Gastrocnemius medialis (tissue), 4 donors: Measurements from ENCODE around the gene FEM1A. TPM values are rescaled to one million over a fixed set of nuclear protein-coding genes. Genes with fewer than 3 reads are reported as not detected.
"Not testable (repeated sequence)": the region's sequence is repeated elsewhere in the genome, so short reads cannot be mapped to it uniquely, and the experiment has no call there.

Experiments
- ATAC-seq, 2 donors: fragments of 150-250 bp; one replicate each; pipeline ENCODE4 v1.9.1; 2016
- DNase-seq, 2 donors: peaks; one replicate each; pipeline ENCODE4 v3.0.0-alpha.2; 2019
- H3K27ac ChIP-seq, 4 donors: fragments of 200-600 bp; sonication (generic); 1 replicate in 1 of 4; 2 replicates in 3 of 4; pipeline ENCODE4 v1.5.1; 2016 to 2018; ENCODE audit warnings: mild to moderate bottlenecking in 2 of 4, moderate library complexity in 1 of 4
- H3K27me3 ChIP-seq, 3 donors: fragments of 200-600 bp; sonication (generic) in 2 of 3; 1 replicate in 1 of 3; 2 replicates in 2 of 3; pipeline versions ENCODE4 v1.5.1 to v1.6.0; 2016 to 2019; ENCODE audit warnings: mild to moderate bottlenecking in 1 of 3, moderate library complexity in 1 of 3
- H3K36me3 ChIP-seq, 2 donors: fragments of 200-600 bp; sonication (generic) in 1 of 2; one replicate each; pipeline ENCODE4 v1.5.1; 2017 to 2018
- H3K4me1 ChIP-seq, 2 donors: fragments of 200-600 bp; sonication (generic) in 1 of 2; one replicate each; pipeline ENCODE4 v1.5.1; 2016 to 2017; ENCODE audit warnings: mild to moderate bottlenecking in 2 of 2
- H3K4me3 ChIP-seq, 4 donors: fragments of 200-600 bp; sonication (generic) in 3 of 4; 1 replicate in 1 of 4; 2 replicates in 3 of 4; pipeline ENCODE4 v1.5.1; 2016 to 2019; ENCODE audit warnings: mild to moderate bottlenecking in 2 of 4
- H3K9me3 ChIP-seq, 3 donors: fragments of 200-600 bp; sonication (generic) in 2 of 3; 1 replicate in 1 of 3; 2 replicates in 2 of 3; pipeline ENCODE4 v1.5.1; 2016 to 2019
- POLR2A ChIP-seq, 2 donors: fragments of 450-650 bp; IDR thresholded peaks; one replicate each; pipeline ENCODE4 v1.6.1; 2017; ENCODE audit warnings: antibody characterized with exemption in 2 of 2, mild to moderate bottlenecking in 2 of 2, moderate library complexity in 2 of 2
- in situ Hi-C, 4 donors: fragments of 200-750 bp; cut with MboI; loops; one replicate each; pipeline versions ENCODE4 v1.15.0 to v1.8.0; 2017; ENCODE audit warnings: low sequenced_read_pairs in 4 of 4
- intact Hi-C: fragments of 100-400 bp; cut with DNase I; formaldehyde crosslinking; loops from one replicate; pipeline ENCODE4 v1.15.1; 2023; ENCODE audit warnings: low total_unique reads
- total RNA-seq, 4 donors: library from RNA; depleted of rRNA; stranded (reverse); fragments of >200 nt; gene quantifications; one replicate each; pipeline versions ENCODE4 v1.1.0 to v1.2.3, GENCODE V29; 2016
- TF ChIP-seq, protein P1 (sequence below), 5 experiments: fragments of 450-650 bp in 3 of 5; fragments of 200-600 bp in 2 of 5; sonication (generic) in 2 of 5; IDR thresholded peaks in 4 of 5; conservative IDR thresholded peaks in 1 of 5; 1 replicate in 4 of 5; 2 replicates in 1 of 5; pipeline ENCODE4 v1.5.1; 2016 to 2019; ENCODE audit warnings: antibody characterized with exemption in 5 of 5, mild to moderate bottlenecking in 3 of 5, moderate library complexity in 3 of 5

The FEM1A gene
- total RNA-seq, 4 donors from 2014 or later: 246 to 360 (median 300) TPM

DNA sequence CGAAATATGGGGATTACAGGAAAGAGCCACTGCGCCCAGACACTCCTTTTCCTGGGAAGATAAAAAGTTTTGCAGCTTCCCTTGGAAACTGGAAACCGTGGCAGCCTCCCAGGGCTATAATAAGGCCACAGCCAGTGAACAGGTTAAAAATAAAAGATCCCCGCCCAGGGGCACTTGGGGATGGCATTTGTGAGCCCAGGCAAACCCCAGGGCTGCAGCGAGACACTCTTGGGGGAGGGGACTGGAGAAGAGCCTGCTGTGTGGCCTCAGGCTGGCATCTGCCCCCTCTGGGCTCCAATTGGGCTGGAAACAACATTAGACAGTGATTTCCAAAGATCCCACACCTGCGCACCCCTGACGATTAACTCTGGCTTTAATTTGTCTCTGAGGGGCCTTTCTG is 11.2 kb downstream of the FEM1A start:
- in situ Hi-C loops: loop anchor here in 3 of 4 donors (5.0 to 10.0 kb wide), 2 partner anchors 52 to 70 kb away; no protein-coding TSS in a partner anchor
- no peaks in the 10 kb centered on the region for H3K36me3 ChIP-seq
- H3K9me3 ChIP-seq: no peaks in the 10 kb centered on the region
- peak overlapping the region in 2 of 4 donors; percentile 11 to 27 for H3K4me3 ChIP-seq
- peak; percentile 37 to 43 for ATAC-seq
- peak; percentile 79 to 91 for DNase-seq
- TF ChIP-seq, protein P1, sequence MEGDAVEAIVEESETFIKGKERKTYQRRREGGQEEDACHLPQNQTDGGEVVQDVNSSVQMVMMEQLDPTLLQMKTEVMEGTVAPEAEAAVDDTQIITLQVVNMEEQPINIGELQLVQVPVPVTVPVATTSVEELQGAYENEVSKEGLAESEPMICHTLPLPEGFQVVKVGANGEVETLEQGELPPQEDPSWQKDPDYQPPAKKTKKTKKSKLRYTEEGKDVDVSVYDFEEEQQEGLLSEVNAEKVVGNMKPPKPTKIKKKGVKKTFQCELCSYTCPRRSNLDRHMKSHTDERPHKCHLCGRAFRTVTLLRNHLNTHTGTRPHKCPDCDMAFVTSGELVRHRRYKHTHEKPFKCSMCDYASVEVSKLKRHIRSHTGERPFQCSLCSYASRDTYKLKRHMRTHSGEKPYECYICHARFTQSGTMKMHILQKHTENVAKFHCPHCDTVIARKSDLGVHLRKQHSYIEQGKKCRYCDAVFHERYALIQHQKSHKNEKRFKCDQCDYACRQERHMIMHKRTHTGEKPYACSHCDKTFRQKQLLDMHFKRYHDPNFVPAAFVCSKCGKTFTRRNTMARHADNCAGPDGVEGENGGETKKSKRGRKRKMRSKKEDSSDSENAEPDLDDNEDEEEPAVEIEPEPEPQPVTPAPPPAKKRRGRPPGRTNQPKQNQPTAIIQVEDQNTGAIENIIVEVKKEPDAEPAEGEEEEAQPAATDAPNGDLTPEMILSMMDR (IDR thresholded peaks at IDR 0.05 in 4 of 5, conservative IDR thresholded peaks at IDR 0.05 in 1 of 5): no peak
- peak in 1 of 2 donors; percentile 35 for TF ChIP-seq POLR2A (IDR thresholded peaks at IDR 0.05)
- no peaks in the 10 kb centered on the region for H3K27me3 ChIP-seq
- H3K27ac ChIP-seq: peak overlapping the region; percentile 91 to 100 (median 94)
- H3K4me1 ChIP-seq: peaks cover 24 to 25% of the 10 kb centered on the region in 2 donors
- intact Hi-C loops: loop anchor here (5.0 kb wide), 1 partner anchor 170 kb away; no protein-coding TSS in a partner anchor

DNA sequence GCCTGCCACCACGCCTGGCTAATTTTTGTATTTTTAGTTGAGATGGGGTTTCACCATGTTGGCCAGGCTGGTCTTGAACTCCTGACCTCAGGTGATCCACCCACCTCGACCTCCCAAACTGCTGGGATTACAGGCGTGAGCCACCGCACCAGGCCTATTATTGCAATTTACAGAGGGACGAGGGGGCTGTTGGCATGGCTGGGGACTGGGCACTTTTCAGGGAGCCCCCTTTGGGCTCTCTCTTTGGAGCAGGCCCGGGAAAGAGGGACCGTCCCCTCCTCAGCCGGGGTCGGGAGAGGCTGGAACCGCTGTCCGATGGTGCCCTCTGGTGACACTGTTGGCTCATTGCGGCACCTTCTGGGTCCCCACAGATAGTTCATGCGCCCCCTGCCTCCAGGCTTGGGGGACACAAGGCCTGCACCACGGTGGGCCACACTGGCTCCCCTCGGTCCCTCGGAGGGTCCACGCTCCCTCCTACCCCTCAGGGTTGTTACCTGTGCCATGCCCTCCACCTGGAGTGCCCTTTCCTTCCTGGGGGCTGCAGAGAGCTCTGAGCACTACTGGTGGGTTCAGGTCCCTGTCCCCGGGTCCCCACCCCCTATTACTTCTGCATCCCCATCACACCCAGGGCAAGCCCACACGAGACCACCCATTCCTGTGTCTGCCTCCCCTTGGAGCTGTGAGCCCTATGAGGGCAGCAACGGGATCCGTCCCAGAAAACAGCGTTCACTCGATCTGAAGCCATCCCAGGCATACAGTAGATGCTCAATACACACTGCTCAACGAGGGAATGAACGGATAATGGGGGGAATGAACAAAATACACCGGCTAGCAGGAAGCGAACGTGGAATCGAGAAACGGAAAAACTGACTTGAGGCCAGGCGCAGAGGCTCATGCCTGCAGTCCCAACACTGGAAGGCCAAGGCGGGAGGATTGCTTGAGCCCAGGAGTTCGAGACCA is 12.5 kb downstream of the FEM1A start:
- DNase-seq (peak in 1 of 2 donors; percentile 68), ATAC-seq (peak in 1 of 2 donors; percentile 13)
- Histone ChIP-seq H3K4me1 (peaks cover 24 to 25% of the 10 kb centered on the region in 2 donors), H3K9me3 (no peaks in the 10 kb centered on the region), H3K36me3 (no peaks in the 10 kb centered on the region), H3K27me3 (no peaks in the 10 kb centered on the region), H3K27ac (peak overlapping the region; percentile 91 to 100 (median 94)), H3K4me3 (no peak overlapping the region)
- intact Hi-C loops (loop anchor here (1.0 to 5.0 kb wide), 2 partner anchors 72 to 168 kb away; no protein-coding TSS in a partner anchor), in situ Hi-C loops (loop anchor here in 3 of 4 donors (5.0 to 10.0 kb wide), 2 partner anchors 51 to 72 kb away; no protein-coding TSS in a partner anchor)
- no peak for TF ChIP-seq POLR2A (IDR thresholded peaks at IDR 0.05)
- TF ChIP-seq, protein P1 (IDR thresholded peaks at IDR 0.05 in 4 of 5, conservative IDR thresholded peaks at IDR 0.05 in 1 of 5): peak; percentile 80 to 94 (median 89)

DNA sequence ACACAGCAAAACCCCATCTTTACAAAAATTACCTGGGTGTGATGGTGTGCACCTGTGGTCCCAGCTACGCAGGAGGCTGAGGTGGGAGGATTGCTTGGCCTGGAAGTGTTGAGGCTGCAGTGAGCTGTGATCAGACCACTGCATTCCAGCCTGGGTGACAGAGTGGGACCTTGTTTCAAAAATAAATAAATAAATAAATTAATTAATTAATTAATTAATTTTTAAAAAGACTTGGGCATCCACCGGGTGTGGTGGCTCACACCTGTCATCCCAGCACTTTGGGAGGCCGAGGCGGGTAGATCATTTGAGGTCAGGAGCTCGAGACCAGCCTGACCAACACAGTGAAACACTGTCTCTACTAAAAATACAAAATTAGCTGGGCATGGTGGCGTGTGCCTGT is 13.6 kb downstream of the FEM1A start:
- in situ Hi-C loops: loop anchor here in 3 of 4 donors (5.0 to 10.0 kb wide), 4 partner anchors 42 to 107 kb away; no protein-coding TSS in a partner anchor
- H3K9me3 ChIP-seq, H3K4me3 ChIP-seq, H3K27ac ChIP-seq, DNase-seq, H3K27me3 ChIP-seq, ATAC-seq, H3K36me3 ChIP-seq, intact Hi-C loops: not testable (repeated sequence)
- H3K4me1 ChIP-seq: peaks cover 21% of the 10 kb centered on the region in 2 donors

DNA sequence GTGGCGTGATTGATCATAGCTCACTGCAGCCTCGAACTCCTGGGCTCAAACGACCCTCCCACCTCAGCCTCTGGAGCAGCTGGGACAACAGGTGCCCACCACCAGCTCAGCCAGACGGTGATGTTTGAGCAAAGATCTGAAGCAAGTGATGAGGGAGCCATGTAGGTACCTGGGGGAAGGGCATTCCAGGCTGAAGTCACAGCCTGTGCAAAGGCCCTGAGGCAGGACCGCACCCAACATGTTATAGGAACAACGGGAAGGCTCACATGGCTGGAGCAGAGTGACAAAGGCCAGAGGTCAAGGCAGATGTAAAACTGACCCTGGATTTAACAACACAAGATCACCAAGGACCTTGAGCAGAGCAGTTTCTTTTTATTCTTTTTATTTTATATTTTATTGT is 14.8 kb downstream of the FEM1A start:
- in situ Hi-C loops: loop anchor here in 3 of 4 donors (5.0 to 10.0 kb wide), 4 partner anchors 41 to 106 kb away; no protein-coding TSS in a partner anchor
- intact Hi-C loops: no loop called here
- H3K27ac ChIP-seq: no peak overlapping the region
- H3K4me1 ChIP-seq: peaks cover 12 to 14% of the 10 kb centered on the region in 2 donors
- TF ChIP-seq, protein P1 (IDR thresholded peaks at IDR 0.05 in 4 of 5, conservative IDR thresholded peaks at IDR 0.05 in 1 of 5): no peak
- DNase-seq (no peak), ATAC-seq (no peak)
- no peak overlapping the region for H3K4me3 ChIP-seq
- no peaks in the 10 kb centered on the region for H3K27me3 ChIP-seq
- no peaks in the 10 kb centered on the region for H3K9me3 ChIP-seq
- no peaks in the 10 kb centered on the region for H3K36me3 ChIP-seq

DNA sequence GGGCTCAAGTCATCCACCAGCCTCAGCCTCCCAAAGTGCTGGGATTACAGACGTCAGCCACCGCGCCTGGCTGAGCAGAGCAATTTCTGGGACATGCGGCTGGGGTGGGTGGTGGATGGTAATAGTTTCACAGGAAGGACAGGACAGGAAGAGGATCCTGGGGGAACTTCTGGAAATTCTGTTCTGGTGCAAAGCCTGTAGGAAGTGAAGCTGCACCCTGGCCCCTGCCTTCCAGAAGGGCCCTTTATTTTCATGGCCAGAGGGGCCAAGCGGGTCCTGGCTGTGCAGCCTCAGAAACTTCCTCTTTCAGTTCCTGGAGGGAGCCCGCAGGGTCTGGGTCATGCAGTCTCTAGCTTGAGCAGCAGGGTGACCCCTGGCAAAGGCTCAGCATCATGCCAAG is 15.7 kb downstream of the FEM1A start:
- in situ Hi-C loops: loop anchor here in 3 of 4 donors (5.0 to 10.0 kb wide), 4 partner anchors 40 to 105 kb away; no protein-coding TSS in a partner anchor
- Histone ChIP-seq H3K27ac (peak overlapping the region in 1 of 4 donors; percentile 18), H3K9me3 (no peaks in the 10 kb centered on the region), H3K27me3 (no peaks in the 10 kb centered on the region), H3K36me3 (no peaks in the 10 kb centered on the region), H3K4me1 (peaks cover 7 to 8% of the 10 kb centered on the region in 2 donors), H3K4me3 (no peak overlapping the region)
- intact Hi-C loops: no loop called here
- no peak for DNase-seq
- no peak for TF ChIP-seq POLR2A (IDR thresholded peaks at IDR 0.05)
- TF ChIP-seq, protein P1 (IDR thresholded peaks at IDR 0.05 in 4 of 5, conservative IDR thresholded peaks at IDR 0.05 in 1 of 5): no peak
- no peak for ATAC-seq
